LNCAP (cell line): Measurements from ENCODE around the gene NBAS.

Experiments used
- CTCF ChIP-seq: fragments of 450-650 bp; IDR thresholded peaks from 2 replicates; pipeline ENCODE4 v1.5.1; 2017; ENCODE audit warnings: mild to moderate bottlenecking

NBAS gene

DNA sequence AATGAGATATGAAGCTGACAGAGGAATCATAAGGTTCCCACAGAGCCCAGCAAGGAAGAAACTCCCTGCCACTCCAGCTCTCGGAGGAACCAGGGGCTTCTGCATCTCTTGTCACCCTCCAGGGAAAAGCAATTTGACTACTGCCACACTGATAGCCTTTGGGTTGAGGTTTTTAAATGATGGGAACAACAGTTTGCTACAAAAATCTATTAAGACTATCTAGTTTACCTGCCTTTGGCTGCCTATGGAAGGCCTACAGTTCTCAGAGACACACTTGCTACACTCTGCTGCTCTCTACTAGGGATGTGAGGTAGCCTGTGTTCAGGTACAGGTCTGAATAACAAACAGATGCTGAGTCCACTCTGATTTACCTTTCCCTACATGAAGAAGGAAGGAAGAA lies 161.9 kb downstream of the NBAS start:
- TF ChIP-seq CTCF: no peak

- no peak for TF ChIP-seq CTCF
Measured at GRCh38 chr2:15391751-15392150, 169.4 kb downstream of the NBAS start.

DNA sequence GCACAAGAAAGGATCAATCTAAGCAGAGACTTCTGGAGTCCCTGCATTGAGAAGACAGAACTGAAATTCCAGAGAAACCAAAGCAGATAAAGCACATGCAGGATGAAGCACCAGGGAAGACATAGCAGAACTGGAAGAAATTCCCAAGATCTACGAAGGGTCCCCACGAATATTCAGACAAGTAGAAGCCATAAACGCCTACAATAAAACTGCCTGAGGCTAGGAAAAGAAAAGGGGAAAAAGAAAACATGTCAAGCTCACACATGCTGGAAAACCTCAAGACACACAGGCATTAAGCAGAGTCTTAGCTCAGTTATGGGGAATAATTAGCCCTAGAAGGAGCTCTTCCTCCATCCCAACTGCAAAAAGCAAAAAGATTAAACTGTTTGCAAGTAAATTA lies 171.2 kb downstream of the NBAS start:
- TF ChIP-seq CTCF: no peak

- TF ChIP-seq CTCF: no peak
Measured at GRCh38 chr2:15389326-15389700, 171.8 kb downstream of the NBAS start.

- TF ChIP-seq CTCF: no peak
Measured at GRCh38 chr2:15388406-15389325, 172.5 kb downstream of the NBAS start.

- no peak for TF ChIP-seq CTCF
Measured at GRCh38 chr2:15385184-15385583, 175.9 kb downstream of the NBAS start.

DNA sequence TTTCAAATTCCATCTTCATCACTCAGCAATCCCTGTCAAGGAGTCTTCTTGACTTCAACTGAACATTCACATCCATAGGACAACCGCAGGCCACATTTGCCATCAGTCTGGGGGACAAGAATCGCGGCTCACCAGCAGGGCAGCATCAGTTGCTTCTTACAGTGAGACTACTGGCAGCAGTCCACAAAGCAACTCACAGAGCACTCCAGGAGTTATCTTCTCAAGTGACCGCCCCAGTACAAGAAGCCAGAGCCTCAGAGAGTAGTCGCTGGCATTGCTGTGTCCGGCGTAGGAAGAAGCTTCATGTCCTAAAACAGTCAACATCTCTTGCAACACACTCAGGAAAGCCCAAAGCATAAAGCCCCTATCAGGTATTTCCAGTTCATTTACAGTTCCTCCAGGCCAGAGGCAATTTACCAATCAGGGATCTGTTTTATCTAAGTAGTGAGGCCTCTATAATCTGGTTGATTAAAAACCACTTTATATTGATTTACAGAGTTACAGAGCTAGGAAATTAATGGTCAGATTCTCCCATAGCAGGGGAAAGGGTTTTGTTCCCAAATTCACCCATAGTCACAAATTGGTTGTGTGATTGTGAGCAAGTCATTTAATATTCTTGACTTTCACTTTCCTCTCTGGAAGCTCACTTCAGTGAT lies 177.3 kb downstream of the NBAS start:
- no peak for TF ChIP-seq CTCF
